ENCODE measurements around the gene GOLGA6A.
"Not testable (repeated sequence)": the region's sequence is repeated elsewhere in the genome, so short reads cannot be mapped to it uniquely, and the experiment has no call there.

GOLGA6A gene, protein sequence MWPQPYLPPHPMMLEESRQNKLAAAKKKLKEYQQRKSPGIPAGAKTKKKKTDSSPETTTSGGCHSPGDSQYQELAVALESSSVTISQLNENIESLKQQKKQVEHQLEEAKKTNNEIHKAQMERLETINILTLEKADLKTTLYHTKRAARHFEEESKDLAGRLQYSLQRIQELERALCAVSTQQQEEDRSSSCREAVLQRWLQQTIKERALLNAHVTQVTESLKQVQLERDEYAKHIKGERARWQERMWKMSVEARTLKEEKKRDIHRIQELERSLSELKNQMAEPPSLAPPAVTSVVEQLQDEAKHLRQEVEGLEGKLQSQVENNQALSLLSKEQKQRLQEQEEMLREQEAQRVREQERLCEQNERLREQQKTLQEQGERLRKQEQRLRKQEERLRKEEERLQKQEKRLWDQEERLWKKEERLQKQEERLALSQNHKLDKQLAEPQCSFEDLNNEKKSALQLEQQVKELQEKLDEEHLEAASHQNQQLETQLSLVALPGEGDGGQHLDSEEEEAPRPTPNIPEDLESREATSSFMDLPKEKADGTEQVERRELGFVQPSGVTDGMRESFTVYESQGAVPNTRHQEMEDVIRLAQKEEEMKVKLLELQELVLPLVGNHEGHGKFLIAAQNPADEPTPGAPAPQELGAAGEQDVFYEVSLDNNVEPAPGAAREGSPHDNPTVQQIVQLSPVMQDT

DNA sequence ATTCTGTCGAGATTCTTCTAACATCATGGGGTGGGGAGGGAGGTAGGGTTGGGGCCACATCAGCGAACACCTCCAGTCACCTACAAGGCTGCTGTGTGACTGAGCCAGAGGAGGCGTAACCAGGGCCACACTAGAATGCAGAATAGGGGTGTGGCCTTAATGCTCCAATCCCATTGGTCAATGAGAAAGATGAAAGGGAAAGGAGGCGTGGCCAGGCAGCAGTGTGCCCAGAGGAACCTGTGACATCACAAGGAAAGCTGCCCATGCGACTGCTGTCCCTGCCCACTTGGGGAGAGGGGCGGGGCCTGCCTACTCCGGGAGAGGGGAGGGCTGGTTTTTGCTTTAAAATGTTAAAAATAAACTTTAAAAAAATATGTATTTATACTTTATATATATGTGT, at the start of gene GOLGA6A:
Gene GOLGA6A (minus strand): TSS at position 101 of the 400 bp plus-strand sequence. CDS start 41 bp downstream, at position 60.
- not testable (repeated sequence) for DNase-seq

DNA sequence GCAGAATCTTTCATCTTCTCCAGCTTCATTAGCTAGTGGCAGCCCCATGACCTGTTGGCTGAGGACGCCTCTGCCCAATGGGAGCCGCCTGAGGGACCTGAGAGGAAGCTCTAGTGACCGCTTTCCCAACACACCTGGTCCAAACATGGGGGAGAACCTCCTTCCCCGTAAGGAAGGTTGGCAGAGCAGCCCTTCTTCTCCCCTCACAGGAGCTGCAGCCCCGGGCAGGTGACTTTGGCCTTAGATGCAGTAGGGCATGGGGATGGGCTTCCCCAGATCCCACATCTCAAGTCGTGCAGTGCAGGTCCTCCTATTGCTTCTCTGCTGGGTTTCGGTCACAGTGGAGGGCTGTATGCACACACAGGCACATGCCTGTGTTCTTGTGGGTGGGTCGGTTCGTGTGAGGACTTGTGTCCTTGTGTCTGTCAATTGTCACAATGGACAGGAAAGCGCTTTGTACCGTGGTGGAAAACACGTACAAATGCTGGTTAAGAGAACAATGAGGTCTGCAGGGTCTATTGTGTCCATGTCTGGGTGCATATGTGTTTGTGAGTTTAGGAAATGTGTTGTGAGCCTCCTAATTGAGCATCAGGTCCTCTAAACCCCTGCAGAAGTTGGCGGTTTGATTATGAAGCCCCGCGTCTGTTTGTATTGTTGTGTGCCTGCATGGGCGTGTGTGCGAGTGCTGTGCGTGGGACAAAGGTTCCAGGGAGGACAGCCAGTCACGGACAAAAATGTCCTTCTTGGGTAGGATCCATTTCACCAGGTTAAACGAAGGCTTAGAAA, 49.5 kb upstream of the GOLGA6A start:
- DNase-seq: no peak

DNA sequence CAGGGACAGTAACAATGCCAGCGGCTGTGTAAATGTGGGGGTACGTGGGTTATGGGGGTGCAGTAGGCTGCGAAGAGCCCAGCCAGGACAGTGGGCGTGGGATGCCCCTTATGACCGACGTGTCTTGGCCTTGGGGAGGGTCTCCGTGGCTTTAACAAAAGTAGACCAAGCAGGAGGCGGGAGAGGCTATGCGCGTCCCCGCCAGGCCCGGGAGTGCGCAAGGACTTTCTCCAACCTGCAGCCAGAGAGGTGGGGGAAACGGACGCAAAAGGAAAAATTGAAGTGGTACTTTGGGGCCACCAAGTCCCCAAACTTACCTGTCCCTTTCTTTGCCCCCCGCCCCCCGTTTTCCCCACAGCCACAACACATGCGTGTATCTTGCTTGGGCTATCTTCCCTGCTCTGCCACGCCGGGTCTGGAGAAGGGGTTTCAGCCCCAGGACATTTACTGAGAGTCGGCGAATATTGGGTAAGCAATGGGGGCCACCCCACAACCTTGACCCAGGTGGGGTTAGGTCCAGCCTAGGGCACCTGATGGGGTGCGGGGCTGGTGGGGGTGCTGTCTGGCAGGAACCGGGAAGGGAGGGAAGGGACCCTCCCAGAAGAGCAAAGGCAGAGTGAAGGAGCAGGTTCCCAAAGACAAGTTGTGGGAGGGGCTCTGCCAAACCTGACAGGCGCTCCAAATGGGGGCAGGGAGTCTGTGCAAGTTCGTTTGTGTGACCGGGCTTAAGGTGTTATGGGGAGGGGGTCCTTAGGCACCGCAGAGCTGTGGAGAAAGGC, 48.7 kb upstream of the GOLGA6A start:
- DNase-seq: no peak

DNA sequence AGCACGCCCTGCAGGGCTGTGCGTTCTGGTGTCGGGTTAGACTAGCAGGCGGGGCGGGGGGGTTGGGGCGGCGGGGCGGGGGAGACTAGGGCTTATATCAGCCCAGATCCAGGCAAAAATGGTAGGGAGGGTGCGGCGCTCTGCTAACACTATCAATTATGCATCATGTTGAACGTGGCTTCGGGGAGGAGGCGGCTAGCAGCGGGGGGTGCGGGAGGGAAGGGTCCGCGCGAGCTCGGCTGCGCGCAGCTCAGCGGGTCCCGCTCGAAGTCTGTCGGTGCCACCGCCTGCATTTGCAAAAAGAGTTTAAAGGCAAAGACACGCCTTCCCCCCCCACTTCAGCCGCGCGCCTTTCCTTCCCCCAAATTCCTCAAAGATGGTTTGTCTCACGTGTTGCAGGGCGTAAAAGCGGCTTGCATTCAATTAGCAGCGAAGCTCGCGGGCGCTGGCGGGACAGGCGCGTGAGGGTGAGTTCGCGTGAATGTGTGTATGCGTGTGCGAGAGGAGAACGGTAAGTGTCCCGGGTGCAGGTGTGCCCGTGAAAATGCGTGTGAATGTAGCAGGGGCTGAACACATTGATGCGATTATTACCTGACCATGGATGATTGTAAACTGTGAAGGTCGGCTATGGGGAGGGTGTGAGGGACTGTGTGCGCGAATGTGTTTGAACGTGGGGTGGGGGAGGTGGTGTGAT, 48.0 kb upstream of the GOLGA6A start, which contains the start of gene ISLR2:
Gene ISLR2 (plus strand): TSS at position 432 of the 694 bp plus-strand sequence. CDS start 2,169 bp downstream, outside the sequence.
- DNase-seq: no peak

DNA sequence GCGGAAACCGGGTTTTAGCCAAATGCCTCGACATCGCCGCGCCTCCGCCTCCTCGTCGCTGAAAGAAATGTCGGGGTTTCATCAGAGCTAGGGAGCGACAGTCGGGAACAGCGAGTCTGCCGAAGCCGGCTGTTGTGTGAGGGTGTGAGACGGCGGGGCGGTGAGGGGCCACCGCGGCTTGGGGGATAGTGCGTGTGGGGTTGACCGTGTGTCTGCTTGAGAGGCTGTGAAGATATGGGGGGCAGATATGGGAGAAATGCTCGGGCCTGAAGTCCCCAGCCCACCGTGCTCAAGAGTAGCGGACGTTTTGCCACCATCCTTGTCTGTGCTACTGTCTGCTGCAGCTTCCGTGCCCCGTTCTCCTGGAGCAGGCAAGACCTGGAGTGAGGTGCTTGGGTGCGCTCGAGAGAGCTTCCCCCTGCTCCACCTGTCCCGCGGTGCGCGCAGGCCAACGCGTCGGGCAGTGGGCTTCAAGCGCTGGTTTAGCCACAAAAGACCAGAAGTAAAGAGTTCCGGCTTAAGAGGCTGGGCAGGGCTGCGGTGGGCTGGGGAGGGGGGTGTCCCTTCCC, 47.3 kb upstream of the GOLGA6A start:
- peak in 1 of 2 experiments; percentile 5 for DNase-seq

DNA sequence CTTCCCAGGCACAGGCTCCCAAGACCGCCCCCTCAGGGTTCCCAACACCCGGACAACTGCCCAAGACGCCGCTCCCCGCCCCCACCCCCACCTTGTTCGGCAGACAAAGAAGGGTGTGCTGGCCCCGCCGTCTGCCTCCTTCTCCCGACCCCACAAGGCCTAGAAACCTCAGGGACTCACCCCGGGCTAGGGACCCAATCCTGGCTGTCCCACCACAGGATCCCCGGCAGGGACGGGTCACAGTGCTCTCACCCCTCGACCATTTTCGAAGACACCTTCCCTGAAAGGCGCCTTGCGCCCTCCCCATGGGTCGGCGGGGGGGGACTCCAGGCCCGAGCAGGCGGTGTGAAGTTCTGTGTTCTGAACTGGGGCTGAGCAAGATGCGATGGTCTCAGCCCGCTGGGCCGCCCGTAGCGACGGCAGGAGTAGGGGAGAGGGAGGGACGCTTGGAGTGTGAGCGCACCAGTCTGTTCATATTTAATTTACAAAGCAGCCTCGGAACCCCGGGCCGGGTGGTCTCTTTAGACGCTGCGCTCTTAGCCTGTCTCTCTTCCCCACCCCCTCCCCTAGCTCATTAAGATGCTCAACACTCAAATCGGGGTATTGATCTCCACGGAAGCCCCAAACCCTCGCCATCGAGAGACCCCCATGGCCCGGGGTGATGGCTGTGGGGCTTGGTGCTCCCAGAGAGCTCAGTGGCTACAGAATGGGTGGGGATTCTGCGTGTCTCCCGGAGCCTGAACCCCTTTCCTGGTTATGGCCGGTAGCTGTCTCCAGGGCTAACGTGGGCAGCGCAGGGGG, 46.6 kb upstream of the GOLGA6A start:
- no peak for DNase-seq

DNA sequence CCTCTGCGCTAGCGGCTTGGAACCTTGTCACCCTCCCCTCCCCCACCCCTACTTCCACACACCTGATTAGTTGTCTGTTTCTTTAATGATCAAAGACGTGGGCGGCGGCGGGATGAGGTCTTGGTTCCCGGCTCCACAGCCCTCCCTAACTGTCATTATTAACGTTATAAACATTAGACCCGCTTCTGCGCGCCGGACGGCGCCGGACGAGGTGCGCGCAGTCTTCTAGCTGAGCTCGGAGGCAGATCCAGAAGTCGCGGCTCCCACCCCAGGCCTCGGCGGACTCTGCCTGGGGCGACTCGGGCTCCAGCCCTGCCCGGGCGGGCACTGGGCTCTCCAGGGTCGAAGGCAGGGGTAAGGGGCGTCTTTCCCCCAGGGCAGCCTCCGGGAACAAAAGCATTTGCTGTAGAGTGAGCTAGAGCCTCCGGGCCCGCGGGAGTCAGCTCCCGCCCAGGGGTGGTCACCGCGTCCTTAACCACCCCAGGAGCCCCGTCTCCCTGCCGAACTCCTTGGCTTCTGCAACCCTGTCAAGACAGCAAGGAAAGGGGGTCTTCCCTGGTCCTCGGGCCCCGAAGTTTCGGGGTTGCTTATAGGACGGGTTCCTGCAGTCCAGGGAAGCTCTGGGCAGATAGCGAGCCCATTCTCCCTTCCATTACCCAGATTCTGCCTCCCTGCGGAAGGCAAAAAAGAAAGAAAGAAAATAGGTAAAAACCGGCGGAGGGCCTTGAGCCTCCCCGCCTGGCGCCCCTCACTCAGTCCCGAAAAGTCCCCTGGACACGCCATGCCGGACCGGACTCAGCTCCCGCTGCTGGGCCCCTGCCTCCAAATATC, 45.8 kb upstream of the GOLGA6A start:
- DNase-seq: no peak

DNA sequence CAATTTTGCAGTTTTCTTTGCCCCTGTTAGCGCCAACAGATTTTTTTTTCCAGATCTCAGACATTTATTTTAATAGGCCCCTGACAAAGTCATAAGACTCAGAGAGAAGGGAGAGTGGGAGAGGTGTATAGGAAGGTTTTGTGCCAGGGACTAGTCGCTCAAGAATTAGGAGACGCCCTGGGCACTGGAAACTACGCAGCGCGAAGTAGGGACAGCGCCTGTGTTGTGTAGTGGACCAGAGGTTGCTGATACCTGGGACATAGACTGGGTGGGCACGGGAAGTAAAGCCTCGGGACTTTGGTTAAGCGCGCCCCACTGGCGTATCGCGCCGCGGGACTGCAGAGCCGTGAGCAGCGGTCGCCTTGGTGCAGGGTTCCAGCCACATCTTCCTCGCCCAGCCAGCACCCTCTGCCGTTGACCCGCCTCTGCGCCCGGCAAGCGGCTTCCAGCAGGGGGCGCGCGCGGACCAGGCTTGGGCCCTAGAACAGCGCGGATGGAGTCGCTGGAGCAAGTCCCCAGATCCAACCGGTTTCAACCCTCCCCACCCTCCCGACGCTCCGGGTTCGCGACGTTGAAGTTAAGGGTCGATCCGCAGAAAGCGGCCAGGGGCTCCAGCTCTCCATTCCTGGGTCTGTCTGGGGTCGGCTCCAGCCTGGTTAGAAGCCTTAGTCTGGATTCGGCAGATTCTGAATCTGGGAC, 45.1 kb upstream of the GOLGA6A start:
- peak; percentile 52 to 81 for DNase-seq

DNA sequence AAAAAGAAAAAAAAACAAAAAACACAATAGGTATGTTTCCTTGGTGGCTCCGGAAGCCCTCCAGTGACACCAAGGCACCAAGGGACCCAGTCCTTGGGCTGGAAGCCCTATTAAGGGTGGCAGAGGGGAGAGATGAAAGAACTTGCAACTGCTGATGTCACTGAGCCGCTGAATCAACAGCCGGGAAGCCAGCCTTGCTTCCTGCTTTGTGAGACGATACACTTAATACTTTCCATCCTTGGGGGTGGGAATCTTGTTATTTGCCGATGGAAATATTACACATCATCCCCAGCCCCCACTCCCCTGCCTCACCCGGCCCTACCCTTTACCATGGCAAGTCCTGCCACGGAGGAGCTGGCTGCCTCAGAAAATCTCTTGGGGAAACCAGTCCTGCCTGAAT, 42.4 kb upstream of the GOLGA6A start:
- DNase-seq: no peak

DNA sequence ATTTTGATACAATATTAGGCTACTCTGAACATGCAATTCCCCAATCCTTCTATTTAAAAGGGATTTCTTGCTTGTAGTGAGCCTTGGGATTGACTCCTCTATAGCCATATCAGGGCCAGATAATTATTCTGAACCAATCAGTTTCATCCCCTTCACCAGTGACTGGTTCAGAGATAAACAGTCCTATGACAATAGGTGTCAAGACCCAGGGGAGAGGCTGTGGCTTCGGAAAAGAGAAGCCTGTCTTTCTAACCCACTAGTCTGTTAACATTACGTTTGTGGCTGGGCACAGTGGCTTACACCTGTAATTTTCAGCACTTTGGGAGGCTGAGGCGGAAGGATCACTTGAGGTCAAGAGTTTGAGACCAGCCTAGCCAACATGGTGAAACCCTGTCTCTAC, 41.8 kb upstream of the GOLGA6A start:
- DNase-seq: no peak

DNA sequence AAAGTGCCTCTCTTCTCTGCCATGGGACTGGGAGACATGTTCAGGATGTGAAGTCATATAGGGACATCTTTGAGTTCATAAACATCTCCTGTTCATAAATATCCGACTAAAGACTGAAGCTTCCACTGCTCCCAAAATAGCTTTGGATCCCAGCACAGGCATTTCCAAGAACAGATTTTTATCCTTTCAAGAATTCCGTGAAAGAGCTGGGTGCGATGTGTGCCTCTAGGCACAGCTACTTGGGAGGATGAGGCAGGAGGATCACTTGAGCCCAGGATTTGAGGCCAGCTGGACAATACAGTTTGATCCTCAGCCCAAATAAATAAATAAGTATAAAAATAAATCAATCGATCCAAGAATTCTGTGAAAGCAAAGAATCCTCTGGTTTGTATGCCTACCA, 41.3 kb upstream of the GOLGA6A start:
- DNase-seq: no peak

DNA sequence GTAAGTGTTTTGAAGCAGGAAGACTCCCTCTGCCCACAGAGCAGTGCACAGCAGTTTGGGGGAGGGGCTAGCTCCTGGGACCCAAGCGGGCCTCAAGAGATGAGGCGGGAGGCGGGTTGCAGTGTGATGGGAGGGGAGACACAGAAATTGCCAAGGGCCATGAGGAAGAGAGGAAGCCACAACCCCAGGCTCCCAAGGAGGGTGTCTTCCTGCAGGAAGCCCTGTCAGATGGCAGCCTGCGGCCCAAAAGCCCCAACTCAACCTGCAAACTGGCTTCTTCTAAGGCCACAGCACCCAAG, 40.7 kb upstream of the GOLGA6A start:
- no peak for DNase-seq

DNA sequence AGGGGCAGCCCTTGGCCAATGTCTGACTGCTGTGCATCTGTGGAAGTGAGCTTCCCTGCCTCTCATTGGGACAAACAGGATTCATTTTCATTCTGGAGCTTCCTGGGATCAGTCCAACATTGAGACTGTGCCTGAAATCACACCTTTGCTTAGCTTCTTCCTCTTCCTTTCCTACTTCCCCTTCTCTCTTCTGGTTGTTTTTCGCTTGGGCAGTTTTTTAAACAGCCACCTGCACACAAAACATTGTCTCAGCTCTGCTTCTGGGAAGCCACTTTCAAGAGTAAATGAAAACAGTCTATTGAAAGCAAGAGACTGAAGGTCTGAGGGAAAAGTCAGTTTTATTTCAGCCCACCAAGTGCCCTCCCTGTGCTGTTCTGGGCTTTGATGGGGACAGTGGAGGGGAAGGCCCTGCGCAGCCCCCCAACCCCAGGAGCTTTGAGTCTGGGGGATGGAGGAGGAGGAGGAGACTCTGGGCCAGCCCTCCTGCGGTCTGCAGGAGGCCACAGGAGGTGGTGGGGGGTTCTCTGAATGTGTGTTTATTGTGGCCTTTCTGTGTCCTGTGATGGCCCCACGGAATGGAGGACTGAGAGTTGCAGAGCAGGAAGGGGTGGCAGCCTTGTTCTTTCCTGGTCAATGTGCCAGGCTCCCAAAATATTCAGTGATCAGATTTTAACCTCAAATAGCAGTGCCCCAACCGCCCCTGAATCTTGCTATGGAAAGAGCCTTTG, 40.2 kb upstream of the GOLGA6A start:
- no peak for DNase-seq

DNA sequence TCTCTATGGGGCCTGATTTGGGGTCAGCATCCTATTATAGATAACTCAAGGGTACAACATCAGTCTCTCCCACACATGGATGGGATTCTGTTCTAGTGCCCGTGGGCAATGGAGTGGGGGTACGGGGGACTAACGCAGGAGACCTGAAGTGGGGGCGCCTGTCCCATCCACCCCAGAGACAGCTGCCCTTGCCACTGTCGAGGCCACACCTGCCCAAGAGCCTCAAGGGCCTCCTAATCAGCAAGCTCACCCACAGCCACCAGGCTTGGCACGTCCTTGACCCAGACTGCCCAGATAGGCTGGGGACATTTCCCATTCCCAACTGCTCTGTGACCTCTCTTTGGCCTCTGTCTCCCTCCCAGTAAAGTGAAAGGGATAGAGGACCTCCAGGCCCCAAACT, 39.5 kb upstream of the GOLGA6A start:
- DNase-seq: no peak

DNA sequence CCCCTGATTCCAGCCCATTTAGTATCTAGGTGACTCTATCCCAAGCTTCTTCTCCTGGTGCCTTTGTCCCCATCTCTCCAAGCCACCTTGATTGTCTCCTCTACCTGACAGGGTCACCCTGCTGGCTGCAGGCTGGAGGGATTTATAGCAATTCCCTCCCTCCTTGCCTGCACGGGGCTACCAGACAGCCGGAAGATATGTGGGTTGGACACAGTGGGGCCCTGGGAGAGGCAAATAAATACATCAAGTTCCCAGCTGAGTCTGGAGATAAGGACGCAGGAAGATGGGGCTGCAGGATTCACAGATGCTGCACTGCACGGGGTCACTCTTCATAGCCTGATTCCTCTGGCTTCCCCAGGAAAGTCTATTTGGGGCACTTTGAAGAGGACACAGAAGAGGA, 38.7 kb upstream of the GOLGA6A start:
- DNase-seq: no peak

DNA sequence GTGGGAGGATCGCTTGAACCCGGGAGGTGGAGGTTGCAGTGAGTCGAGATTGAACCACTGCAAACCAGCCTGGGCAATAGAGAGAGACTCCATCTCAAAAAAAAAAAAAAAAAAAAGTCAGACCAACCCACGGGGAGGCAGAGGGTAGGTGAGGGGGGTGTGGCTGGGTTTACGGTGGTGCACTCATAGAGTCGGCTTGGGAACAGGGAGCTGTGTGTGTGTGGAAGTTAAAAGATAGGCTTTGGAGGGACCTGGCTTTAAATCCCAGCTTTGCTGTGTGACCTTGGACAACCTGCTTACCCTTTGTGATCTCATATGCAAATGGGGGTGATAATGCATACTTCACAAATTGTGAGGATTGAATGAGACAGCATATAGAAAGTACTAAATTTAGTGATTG, 38.1 kb upstream of the GOLGA6A start:
- DNase-seq: no peak

DNA sequence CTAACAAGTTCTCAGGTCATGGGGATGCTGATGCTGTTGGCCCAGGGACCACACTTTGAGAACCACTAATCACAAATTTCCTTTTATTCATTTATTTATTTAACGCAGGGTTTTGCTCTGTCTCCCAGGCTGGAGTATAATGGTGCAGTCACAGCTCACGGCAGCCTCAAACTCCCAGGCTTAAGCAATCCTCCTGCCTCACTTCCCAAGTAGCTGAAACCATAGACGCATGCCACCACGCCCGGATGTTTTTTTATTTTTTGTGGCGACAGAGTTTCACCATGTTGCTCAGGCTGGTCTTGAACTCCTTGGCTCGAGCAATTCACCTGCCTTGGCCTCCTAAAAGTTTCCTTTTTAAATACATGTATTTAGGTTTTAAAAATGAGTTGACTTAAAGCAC, 27.4 kb upstream of the GOLGA6A start:
- DNase-seq: no peak

DNA sequence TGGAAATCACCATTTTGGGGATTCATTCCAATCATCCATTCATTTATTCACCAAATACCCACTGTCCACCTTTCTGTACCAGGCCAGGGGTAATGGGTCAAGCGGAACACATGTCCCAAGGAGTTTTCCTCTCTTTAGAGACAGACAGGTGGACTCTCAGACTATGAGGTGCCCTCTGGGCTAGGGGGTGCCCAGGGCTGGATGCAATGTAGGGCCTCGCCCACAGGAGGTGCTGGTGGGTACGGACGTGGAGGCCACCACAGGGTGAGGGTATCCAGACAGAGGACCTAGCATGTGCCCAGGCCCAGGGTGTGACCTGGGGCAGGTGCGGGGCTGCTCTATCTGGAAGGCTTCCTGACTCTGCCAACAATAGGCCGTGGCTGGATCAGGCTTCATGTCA, 26.3 kb upstream of the GOLGA6A start:
- not testable (repeated sequence) for DNase-seq

DNA sequence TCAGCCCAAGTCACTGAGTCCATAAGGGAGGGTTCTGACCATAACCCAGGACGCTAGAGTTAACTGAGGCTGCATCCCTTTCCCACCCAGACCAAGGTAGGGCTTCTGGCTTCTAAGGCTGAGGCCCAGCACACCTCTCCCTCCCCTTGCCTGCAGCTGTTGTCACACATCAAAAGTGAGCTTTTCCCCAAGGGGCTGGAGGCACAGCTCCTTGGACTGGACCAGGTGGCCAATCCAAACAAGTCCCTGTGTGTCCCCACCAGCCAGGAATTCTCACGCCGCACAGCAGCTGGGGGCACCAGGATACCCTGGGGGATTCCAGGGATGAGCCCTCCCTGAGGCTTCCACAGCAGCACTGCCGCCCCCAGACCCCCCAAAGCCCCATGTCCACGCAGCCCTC, 25.8 kb upstream of the GOLGA6A start:
- DNase-seq: no peak
